HuH-7 (cell line): ENCODE data around the gene C11orf21.
"Not testable (repeated sequence)": the region's sequence is repeated elsewhere in the genome, so short reads cannot be mapped to it uniquely, and the experiment has no call there.

ENCODE experiments used
- DNase-seq: peaks from one replicate; pipeline ENCODE4 v3.0.0; 2011; ENCODE audit warnings: low spot score

C11orf21 gene

DNA sequence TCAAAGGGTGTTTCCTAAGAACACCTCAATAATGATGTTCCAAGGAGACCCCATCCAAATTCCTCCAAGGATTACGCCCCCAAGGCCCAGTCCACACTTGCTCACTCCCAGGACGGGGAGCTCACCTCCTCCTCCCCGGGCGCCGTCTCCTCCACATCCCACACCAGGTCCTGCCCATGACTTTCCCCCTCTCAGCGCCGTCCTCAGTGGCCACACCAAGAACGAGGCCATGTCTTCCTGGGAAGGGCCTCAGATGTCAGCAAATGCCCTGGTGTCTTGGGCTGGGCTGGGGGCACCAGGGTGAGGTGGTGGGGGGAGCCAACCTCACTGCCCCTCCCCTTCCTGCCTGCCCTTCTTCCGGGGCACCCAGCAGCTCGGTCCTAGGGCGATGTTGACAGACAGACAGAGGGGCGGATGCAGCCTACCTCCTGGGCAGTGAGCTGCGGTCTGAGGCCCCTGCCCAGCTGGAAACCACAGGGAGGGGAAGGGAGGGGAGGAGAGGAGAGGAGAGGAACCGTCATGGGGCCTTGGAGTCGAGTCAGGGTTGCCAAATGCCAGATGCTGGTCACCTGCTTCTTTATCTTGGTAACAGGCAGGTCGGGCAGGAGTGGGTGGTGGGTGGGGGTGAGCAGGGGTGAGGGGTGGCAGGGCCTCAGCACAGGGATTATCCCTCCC lies at the start of gene C11orf21, which contains the start of gene TSPAN32:
C11orf21 (minus strand) TSS at position 288 of the 675 bp plus-strand sequence; CDS start at position 178, 110 bp downstream.
TSPAN32 (plus strand) TSS at position 383 of the 675 bp plus-strand sequence; CDS start at position 520, 137 bp downstream.
- DNase-seq = no peak

DNA sequence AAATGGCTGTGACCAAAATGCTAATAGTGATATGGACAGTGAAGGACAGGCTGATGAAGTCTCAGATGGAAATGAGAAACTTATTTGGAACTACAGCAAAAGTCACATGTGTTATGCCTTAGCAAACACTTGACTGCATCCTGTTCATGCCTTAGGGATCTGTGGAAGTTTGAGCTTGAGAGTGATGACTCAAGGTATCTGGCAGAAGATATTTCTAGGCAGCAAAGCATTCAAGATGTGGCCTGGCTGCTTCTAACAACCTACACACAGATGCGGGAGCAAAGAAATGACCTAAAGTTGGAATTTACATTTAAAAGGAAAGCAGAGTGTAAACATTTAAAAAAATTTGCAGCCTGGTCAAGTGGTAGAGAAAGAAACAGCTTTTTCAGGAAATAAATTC lies 47.3 kb upstream of the C11orf21 start:
- no peak for DNase-seq

DNA sequence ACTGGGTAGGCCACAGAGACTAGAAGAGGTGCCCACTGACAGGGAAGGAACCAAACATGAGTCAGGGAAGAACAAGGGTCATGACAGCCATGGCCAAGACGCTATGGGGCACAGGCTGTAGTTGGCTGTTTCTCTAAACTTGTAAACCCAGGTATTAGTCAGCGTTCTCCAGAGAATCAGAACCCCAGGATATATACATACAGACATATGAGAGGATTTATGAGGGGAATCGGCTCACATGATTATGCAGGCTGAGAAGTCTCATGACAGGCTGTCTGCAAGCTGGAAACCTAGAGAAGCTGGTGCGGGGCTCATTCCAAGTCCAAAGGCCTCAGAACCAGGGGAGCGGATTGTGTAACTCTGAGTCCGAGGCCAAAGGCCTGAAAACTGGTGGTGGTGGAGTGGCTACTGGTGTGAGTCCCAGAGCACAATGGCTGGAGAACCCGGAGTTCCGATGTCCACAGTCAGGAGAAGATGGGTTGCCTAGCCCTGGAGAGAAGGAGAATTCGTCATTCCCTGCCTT lies 45.7 kb upstream of the C11orf21 start:
- DNase-seq = no peak

DNA sequence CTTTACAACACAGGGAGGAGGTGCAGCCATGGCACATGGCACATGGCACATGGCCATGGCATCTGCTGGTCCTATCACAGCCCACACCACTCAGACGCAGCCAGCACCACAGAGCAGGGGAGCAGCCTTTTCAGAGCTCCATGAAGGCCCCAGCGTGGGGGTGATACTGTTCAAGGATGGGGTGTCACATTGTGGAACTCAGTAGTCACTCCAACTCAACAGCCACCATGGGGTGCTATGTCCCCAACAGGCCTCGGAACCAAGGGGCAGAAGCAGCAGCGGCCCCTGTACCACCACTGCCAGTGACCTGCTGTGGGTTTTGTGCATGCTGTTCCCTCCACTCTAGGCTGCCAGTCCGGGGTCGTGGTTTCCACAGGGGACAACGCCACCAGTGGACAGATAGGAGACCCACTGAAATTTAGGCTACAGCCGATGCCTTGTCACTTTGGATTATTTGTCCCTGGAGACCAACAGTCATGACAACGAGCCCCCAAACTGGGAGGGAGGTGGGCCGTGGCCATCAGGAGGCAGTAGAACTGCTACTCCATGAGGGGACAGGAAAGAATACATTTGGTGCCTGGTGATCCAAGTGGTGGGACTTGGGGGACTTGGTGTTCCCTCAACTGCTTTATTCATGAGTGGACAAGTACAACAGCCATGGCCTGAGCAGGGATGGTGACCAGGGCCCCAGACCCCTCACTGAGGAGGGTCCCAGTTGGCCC lies 45.0 kb upstream of the C11orf21 start:
- no peak for DNase-seq

DNA sequence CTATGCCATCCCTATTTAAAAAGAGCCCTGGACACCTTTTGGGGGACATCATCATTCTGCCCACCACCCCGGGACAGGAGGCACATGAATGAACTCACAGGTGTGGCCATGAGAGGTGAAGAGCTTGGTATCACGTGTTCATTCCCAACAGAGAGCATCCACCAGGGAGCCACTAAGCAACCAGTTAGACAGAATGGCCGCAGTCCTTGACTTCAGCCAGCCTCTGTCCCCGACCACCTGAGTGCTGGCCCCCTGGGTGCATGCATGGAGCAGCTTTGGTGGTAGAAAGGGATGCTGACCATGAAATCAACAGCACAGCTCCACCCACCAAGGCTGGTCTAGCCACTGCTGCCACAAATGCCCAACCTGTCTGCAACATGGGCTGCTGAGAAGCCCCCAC lies 44.3 kb upstream of the C11orf21 start:
- DNase-seq = no peak

DNA sequence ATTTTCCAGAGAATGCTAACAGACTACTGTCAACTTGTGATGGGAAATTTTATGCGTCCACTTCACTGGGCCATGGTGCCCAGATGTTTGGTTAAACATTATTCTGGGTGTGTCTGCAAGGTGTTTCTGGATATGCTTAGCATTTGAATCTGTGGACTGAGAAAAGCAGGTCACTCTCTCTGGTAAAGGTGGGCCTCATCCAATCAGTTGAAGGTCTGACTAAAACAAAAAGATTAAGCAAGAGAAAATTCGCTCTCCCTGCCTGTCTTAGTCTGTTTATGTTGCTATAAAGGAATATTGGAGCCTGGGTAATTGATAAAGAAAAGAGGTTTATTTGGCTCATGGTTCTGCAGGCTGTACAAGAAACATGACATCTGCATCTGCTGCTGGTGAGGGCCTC lies 43.3 kb upstream of the C11orf21 start:
- DNase-seq = no peak

DNA sequence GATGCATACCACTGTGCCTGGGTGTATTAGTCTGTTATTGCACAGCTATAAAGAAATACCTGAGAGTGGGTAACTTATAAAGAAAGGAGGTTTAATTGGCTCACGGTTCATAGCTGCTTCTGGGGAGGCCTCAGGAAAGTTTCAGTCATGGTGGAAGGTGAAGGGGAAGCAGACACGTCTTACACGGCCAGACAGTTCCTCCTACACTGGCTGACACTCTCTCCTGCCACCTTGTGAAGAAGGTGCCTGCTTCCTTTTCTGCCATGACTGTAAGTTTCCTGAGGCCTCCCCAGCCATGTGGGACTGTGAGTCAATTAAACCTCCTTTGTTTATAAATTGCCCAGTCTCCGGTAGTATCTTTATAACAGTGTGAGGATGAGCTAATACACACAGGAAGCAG lies 41.8 kb upstream of the C11orf21 start:
- no peak for DNase-seq

DNA sequence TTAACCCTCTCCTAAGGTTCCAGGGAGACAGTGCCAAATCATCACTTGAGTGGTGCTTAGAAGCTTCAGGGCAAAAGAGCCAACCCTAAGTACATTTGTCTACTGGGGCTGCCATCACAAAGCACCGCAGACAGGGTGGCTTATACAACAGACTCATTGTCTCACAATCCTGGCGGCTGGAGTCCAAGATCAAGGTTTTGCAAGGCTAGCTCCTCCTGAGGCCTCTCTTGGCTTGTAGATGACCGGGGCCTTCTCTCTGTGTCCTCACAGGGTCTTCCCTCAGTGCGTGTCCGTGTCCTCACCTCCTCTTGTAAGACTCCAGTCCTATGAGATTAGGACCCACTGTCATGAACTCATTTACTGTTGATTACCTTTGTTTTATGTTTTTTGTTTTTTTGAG lies 41.3 kb upstream of the C11orf21 start:
- no peak for DNase-seq

DNA sequence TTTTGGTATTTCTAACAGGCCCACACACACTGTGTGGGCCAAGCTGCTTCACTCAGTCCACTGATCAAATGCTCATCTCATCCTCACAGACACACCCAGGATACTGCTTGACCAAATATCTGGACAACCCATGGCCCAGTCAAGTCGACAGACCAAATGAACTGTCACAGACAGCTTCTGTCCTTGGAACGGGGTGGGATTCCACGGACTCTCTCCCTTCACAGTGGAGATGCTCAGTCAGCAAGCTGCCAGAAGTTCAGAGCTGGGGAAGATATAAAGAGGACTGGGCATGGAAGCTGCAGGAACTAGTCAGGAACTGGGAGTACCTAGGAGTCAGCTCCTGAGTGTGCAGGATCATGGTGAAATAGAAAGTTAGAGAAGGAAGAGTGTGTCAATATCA lies 40.8 kb upstream of the C11orf21 start:
- DNase-seq = no peak

DNA sequence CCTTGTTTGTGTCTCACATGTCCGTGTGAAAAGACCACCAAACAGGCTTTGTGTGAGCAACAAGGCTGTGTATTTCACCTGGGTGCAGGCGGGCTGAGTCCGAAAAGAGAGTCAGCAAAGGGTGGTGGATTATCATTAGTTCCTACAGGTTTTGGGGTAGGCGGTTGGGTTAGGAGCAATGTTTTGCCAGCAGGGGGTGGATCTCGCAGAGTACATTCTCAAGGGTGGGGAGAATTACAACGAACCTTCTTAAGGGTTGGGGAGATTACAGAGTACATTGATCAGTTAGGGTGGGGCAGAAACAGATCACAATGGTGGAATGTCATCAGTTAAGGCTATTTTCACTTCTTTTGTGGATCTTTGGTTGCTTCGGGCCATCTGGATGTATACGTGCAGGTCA lies 37.0 kb upstream of the C11orf21 start:
- DNase-seq = not testable (repeated sequence)

DNA sequence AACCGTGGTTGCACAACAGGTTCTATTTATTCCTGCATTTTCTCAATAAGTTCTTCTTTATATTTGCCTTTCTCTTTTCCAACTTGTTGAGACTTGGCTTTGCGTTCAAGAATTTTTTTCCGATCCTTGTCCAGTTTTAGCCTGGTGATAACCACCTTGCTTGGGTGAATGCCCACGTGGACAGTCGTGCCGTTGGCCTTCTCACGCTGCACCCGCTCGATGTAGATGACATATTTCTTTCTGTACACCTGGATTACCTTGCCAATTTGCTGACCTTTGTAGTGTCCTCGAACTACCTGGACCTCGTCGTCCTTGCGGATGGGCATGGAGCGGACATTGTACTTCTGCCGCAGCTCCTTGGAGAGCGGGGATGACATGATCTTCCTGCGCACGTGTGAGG lies 33.6 kb upstream of the C11orf21 start:
- not testable (repeated sequence) for DNase-seq

DNA sequence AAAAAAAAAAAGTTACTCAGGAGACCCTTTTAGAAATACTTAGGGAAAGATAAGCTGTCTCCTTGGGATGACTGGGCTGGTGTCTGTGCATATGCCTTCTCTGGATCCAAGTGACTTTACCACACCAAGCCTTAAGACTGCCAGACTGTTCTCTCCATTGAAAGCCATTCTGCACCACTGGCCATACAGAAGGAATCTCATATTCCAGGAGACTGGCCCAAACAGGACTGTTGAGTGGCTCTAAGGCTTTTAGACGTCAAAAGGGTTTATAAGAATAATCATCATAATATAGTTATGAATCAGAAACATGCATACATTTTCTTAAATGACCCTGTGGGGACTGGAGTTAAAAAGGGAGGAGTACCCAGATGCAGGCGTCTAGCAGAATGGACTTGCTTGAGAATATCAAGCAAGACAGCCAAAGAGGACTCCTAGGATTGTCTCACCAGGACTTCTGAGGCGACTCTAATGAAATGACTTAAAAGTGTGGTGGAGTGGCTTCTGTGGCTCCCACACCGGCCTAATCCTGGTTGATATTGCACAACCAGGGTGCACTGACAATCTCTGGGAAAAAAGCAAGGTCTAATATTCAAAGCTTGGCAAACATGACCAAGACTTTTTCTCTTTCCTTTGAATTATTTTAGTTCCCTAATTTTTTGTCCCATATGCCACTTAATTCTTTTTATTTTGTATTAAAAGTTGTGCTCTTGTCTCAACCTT lies 31.9 kb upstream of the C11orf21 start:
- not testable (repeated sequence) for DNase-seq

DNA sequence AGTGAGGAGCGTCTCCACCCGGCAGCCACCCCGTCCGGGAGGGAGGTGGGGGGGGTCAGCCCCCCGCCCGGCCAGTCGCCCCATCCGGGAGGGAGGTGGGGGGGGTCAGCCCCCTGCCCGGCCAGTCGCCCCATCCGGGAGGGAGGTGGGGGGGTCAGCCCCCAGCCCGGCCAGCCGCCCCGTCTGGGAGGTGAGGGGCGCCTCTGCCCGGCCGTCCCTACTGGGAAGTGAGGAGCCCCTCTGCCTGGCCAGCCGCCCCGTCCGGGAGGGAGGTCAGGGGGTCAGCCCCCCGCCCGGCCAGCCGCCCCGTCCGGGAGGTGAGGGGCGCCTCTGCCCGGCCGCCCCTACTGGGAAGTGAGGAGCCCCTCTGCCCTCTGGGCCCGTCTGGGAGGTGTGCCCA lies 30.9 kb upstream of the C11orf21 start:
- not testable (repeated sequence) for DNase-seq

DNA sequence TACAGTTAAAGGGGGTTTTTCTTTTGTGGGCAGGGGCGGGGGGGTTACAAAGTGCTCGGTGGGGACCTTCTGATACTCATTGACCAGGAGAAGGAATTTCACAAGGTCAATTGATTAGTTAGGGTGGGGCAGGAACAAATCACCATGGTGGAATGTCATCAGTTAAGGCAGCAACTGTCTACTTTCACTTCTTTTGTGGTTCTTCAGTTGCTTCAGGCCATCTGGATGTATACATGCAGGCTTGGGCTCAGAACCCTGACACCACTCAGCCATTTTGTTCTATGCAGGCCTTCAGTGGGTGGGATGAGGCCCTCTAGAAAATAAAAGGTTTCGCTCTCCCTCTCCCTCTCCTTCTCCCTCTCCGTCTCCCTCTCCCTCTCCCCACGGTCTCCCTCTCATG lies 29.7 kb upstream of the C11orf21 start:
- no peak for DNase-seq

DNA sequence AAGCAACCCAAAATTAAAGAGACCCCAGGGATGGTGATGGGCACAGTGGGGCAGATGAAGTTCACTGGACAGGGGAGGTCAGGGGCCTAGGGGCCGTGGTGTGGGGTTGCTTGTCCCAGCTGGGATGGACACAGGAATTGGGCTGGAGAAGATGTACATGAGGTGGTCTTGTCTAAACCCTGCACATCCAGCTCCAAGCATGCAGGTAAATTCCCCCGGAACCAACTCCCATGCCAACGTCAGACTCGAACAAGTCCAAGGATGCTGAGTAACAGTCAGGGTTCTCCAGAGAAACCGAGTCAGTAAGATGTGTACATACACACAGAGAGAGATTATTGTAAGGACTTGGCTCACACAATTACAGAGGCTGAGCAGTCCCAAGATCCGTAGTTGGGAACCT lies 29.0 kb upstream of the C11orf21 start:
- DNase-seq = no peak

DNA sequence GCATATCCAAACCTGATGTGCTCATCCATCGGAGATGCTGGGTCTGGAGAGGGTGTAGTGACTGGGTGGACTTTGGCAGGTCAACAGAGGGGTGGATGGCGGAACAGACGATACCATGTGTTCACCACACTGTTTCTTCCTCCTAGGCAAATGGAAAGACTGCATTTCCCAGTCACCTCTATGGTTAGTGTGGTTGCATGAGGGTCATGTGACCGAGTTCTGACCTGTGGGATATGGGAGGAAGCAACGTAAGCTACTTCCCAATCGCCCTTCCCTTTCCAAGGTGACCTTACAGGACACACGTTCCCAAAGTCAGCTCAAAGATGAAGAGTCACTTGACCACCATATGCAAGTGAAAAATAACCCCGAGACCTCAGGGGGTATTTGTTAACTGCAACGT lies 27.8 kb upstream of the C11orf21 start:
- no peak for DNase-seq

DNA sequence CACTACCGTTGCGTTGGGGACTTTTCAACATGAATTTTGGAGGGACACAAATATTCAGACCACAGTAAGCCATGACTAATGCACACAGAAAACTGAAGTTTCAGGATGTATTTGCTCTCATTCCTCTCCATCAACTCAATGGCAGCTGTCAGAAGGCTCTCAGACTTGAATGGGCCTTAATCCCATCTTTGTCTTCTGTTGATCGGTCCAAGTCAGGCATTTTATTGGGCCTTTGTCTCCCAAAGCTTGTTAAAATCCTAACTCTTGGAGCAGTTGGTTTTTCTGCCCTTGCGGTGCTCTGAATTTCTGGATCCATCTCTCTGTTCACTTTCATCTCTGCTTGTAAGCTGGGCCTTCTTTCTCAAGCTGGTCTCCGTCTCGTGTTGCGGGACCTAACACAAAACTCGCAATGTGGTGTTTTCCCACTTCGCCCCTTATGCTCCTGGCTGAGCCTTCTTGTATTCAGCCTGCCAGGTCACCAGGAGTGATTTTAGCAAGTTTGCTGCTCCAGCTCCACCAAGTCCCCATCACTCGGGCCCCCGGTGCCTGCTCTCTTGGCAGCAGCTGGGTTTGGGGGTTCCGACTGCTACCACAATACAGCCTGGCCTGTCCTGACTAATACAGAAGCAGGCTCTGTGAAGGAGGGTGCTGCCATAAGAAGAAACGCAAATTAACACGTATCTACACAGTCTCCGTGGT lies 27.1 kb upstream of the C11orf21 start:
- no peak for DNase-seq

DNA sequence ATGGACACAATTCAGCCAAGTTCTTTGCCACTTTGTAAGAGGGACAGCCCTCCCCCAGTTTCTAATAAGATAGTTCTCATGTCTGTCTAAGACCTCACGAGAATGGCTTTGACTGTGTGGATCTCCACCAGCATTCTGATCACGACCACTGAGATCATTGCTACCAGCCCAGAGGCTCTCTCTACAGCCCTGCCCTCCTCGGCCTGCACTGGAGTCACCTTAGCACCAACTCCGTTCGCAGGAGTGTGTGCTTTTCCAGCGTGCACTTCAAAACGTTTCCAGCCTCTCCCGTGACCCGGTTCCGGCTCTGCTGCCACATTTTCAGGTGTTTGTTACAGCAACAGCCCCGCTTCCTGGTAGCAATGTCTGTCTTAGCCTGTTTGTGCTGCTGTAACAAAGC lies 26.3 kb upstream of the C11orf21 start:
- DNase-seq = no peak

DNA sequence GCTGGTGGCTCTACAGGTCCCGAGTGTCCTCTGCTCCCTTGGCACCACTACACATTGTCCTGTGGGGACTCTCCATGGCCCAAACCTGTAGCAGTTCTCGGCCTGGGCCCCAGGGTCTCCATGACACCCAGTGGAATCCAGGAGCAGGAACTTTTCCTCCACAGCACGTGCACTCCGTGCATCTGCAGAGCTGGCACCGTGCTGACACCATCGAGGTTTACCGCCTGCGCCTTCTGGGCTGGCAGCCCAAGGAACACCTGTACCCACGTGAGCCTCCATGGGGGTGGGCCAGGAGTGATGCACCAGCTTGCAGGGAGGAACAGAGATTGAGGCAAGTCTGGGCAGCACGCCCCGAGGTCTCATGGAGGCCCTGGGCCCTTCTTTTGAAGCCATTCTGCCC lies 25.3 kb upstream of the C11orf21 start:
- no peak for DNase-seq

DNA sequence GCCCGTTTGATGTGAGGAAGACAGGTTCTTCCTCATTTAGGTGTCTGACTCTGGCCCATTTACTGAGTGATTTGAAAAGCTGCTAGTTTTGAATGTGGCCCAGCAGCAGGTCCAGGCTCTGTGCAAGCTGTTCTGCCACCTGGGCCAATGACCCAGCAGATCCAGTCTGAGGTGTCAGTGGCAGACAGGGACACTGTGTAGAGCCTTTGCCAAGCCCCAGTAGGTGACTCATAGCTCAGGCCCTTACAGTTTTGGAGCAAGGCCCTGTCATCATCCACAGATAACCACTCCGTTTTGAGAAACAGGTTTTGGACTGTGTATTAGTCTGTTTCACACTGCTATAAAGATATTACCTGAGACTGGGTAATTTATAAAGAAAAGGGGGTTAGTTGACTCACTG lies 24.0 kb upstream of the C11orf21 start:
- no peak for DNase-seq

DNA sequence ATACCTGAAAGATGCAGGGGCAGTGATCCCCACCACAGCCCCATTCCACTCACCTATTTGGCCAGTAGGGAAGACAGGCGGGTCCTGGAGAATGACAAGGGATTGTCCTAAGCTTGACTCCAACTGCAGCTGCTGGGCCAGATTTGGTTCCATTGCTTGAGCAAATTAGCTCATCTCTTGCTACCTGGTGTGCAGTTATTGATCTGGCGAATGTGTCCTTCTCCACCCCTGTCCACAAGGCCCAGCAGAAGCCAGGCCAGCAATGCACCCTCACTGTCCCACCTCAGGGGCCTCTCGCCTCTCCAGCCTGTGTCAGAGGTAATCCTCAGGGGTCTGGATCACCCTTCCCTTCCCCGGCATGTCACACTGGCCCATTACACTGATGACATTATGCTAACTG lies 23.4 kb upstream of the C11orf21 start:
- DNase-seq = no peak

DNA sequence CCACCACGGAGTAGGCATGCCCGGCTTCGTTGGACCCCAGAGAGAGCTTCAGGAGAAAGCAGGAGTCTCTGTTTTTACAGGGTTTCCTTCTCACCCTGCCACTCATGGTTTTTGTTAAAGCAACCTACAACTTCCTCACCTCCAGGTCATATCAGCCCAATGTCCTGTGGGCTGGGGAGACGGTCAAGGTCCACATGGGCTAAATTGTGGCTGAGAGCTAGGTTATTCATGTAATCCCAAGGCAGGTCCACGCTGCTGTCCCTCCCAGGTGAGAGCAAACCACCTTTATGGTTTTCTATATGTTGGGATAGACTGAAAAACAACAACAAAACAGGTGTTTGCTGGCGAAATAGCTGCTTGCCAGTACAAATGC lies 19.6 kb upstream of the C11orf21 start:
- no peak for DNase-seq
